ENCODE results near the gene MYO6.

DNA sequence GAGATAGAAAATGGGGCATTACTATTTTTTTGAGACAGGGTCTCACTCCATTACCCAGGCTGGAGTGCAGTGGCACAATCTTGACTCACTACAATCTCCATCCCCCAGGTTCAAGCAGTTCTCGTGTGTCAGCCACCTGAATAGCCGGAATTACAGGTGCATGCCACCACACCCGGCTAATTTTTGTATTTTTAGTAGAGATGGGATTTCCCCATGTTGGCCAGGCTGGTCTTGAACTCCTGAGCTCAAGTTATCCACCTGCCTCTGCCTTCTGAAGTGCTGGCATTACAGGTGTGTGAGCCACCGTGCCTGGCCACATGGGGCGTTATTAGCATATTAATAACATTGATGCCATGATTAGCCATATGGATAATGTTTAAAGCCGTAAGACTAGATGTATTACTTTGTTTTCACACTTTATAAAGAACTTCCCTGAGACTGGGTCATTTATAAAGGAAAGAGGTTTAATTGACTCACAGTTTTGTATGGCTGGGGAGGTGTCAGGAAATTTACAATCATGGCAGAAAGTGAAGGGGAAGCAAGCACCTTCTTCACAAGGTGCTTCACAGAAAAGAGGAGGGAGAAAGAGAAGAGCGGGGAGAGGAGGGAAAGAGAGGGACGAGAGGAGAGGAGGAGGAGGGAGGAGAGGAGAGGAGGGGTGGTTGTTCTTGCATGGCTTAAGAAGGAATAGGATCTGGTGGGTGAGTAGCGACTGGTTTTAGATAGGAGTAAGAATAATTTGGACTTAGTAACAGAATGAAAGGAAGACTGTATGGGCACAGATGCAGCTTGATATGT is 51.9 kb downstream of the MYO6 start:
- TF ChIP-seq, protein P1, sequence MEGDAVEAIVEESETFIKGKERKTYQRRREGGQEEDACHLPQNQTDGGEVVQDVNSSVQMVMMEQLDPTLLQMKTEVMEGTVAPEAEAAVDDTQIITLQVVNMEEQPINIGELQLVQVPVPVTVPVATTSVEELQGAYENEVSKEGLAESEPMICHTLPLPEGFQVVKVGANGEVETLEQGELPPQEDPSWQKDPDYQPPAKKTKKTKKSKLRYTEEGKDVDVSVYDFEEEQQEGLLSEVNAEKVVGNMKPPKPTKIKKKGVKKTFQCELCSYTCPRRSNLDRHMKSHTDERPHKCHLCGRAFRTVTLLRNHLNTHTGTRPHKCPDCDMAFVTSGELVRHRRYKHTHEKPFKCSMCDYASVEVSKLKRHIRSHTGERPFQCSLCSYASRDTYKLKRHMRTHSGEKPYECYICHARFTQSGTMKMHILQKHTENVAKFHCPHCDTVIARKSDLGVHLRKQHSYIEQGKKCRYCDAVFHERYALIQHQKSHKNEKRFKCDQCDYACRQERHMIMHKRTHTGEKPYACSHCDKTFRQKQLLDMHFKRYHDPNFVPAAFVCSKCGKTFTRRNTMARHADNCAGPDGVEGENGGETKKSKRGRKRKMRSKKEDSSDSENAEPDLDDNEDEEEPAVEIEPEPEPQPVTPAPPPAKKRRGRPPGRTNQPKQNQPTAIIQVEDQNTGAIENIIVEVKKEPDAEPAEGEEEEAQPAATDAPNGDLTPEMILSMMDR (IDR thresholded peaks at IDR 0.05): no peak
- TF ChIP-seq POLR2AphosphoS5 (IDR thresholded peaks at IDR 0.05): no peak
